HG03342 (cell line): ENCODE results near the gene BBS1.
"Not testable (repeated sequence)": the region's sequence is repeated elsewhere in the genome, so short reads cannot be mapped to it uniquely, and the experiment has no call there.

Experiments used
- ATAC-seq: cut with Tn5 transposase; IDR thresholded peaks from one replicate; pipeline ENCODE4 v1.9.1; 2021; ENCODE audit warnings: mild to moderate bottlenecking, moderate library complexity; ENCODE audit not compliant: unreplicated experiment

Gene BBS1

DNA sequence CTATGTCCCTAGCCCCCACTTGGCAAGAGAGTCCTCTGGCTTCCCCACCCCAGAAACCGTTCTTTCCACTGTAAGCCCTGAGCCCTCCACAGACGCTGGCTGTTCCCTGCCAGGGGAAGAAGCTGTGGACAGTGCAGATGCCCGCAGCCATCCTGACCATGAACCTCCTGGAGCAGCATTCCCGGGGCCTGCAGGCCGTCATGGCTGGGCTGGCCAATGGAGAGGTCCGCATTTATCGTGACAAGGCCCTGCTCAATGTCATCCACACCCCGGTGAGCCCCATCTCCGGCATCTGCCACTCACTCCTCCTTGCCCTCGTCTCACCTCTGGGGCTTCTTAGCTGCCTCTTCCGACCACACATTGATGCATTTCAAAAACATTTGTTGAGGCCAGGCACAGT is 13.2 kb downstream of the BBS1 start:
- ATAC-seq = no peak

DNA sequence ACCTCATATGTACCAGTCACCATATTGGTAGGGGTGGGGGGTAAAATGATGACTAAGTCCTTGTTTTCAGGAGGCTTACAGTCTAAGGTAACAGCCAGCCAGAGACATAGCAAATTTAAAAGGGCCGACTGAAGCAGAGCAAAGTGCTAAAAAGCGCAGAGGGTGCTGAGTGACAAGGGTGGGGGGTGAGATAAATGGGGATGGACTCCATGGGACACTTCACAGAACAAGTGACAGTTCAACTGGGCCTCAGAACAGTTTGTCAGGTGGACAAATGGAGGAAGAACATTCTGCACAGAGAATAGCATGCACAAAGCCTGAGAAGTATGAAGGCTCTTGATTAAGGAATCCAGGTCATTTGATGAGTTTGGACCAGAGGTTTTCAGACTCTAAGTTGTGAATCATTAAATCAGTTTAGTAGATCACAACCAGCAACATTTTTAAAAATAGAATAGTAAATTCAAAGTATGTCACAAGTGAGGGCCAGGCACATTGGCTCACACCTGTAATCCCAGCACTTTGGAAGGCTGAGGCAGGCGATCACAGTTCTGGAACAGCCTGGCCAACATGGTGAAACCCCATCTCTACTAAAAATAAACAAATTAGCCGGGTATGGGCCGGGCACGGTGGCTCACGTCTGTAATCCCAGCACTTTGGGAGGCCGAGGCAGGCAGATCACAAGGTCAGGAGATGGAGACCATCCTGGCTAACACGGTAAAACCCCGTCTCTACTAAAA is 14.0 kb downstream of the BBS1 start:
- no peak for ATAC-seq

DNA sequence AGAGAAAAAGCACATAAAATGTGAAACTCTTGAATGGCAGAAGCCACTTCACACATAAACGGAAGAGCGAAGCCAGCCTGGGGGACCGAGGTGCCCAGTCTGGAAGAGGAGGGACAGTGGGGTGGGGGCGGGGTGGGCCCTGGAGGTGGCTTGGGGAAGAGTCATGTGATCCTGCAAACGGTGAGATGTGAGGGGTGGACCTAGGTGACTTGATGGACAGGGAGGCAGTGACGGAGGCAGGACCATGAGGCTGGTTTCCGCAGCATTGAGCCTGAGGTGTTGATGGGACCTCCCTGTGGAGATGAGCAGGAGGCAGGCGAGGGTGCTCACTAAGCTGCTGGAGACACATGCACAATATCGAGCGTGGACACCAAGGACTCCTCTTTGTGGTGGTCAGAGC is 18.6 kb downstream of the BBS1 start:
- ATAC-seq = no peak

DNA sequence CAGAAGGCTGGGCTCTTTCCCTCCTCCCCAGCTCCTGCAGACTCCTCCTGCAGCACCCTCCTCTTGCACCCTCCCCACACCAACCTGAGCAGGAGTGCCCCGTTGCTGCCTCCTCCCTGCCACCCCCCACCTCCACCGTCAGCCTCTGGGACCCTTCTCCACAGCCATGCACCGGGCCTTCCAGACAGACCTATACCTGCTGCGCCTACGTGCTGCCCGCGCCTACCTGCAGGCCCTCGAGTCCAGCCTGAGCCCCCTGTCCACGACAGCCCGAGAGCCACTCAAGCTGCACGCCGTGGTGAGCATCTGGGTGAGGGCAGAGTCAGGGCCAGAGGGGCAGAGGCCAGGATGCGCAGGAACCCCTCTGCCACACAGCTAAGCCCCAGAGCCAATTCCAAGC is 19.2 kb downstream of the BBS1 start:
- ATAC-seq = no peak

DNA sequence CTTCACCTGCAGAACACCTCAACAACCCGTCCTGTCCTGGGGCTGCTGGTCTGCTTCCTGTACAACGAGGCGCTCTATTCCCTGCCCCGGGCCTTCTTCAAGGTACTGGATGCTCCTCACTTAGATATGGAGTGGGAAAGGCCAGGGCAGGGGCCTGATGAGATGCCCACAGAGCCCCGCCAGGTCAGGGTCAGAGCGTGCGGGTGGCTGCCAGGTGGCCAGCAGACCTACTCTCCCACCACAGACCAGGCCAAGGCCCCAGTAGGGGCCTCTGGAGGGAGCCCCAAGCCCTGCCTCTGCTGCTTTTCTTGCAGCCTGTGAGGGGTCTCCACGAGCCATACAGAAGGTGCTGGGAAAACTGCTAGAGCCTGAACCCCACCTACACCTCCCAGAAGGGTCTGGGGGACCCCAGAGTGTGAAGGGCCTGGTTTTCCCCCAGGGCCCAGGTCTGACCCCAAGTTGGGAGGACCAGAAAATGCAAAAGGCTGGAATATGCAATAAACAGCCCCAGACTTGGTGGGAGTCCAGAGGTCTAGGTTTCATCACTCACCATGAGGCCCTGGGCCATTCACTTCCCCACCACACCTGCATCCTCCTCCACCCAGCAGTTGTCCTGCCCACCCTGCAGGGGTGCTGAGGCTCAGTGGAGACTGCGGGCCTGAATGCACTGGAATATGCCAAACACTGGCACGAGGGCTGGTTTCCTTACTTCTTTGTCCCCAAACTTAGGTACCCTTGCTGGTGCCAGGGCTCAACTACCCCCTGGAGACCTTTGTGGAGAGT is 20.7 kb downstream of the BBS1 start:
- ATAC-seq = no peak

DNA sequence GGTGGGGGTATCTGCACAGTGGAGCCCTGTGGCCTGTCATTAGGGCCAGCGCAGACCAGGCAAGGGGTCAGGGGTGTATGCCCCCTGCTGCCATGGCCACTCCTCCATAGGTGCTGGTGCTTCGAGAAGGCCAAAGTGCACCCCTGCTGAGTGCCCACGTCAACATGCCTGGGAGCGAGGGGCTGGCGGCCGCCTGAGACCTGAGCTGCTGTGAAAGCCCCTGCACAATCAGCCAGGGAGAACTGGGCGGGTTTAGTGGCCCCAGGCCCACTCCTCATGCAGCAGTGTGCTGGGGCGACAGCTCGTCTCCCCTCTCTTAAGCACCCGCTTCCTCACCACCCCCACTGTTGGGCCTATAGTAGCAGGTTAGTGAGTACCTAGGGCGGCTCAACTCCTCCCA is 21.4 kb downstream of the BBS1 start:
- no peak for ATAC-seq

DNA sequence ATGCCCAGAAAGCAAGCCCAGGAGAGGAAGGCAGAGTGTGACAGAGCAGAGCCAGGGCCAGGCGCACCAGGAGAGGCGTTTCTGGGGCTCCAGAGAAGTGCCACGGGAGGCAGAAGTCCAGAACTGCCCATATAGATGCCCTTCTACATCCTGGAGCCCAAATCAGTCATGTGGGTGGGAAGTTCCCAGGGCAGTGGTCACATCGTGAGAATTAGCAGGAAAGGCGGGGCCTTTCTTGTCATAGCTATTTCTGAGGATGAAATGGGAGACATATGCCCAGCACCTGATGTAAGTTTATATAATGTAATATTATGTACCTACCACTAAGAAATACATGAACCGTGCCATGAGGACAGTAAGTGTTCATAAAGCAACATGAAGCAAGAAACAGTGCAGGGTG is 22.3 kb downstream of the BBS1 start:
- no peak for ATAC-seq

DNA sequence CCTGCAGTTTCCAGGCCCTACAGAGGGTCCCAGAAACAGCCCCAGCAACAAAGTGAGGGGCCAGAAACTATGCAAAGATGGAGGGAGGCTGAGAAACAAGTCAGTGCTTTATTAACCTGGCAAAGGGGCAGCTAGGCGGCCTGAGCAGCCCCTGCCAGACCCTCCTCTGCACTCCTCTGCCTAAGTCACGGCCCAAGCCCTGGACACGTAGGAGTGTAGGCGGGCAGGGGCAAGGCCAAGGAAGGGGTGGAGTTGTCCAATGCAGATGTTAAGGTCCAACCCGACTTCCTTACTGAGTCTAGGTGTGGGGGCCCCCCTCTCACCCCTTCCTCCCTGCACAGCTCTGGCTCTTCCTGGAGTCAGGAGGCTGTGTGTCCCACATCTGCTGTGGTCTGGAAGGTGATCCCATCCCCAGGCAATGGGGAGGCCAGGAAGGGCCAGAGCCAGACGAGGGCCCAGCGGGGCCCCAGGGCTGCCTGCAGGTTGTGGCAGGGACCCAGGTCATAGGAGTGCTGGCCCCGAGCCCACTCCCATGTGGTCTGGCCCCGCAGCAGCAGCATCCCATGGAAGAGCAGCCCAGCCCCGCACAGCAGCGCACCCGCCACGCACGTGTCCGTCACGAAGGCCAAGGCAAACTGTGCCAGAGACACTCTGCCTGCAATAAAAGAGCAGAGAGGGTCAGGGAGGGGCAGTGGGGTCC is 28.9 kb downstream of the BBS1 start:
- no peak for ATAC-seq

DNA sequence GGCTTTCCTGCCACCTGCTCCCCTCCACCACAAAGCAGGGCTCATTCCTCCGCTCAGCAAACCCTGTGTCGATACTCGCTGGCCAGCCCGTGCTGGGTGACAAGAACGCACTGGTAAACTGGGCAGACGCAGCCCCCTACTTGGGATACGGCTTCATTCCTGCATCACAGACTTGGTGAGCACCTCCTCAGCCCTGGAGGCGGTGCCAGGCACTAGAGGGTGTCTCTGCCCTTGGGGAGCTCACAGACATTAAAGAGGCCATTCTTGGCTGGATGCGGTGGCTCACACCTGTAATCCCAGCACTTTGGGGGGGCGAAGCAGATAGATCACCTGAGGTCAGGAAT is 29.4 kb downstream of the BBS1 start:
- ATAC-seq = no peak

DNA sequence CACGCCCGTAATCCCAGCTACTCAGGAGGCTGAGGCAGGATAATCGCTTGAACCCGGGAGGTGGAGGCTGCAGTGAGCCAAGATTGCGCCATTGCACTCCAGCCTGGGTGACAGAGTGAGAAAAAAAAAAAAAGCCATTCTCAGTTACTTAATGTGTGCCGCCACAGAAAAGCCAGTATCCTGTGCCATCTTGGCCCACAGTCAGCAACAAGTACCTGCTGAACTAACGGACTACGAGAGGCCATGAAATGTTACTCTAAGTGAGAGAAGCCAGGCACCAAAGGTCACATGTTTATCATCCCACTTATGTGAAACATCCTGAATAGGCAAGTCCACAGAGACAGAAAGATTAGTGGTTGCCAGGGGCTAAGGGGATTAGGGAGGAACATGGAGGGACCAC is 30.2 kb downstream of the BBS1 start:
- not testable (repeated sequence) for ATAC-seq

DNA sequence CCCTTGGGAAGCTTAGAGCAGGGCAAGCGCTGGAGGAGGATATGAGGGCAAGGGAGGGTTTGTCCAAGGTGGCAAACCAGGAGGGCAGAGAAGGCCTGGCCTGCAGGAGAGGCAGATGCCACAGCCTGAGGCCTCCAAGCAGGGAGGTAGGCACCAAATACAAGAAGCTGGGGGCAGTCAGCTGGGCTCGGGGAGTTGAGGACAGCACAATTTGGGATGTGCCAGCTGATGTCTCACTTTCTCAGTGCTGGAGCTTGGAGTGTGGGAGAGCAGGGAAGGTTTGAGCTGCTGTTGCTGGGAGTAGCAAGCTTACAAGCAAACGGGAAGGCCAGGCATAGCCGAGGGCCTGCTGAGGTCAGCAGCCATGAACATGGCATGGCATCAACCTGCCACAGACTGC is 31.5 kb downstream of the BBS1 start:
- no peak for ATAC-seq

DNA sequence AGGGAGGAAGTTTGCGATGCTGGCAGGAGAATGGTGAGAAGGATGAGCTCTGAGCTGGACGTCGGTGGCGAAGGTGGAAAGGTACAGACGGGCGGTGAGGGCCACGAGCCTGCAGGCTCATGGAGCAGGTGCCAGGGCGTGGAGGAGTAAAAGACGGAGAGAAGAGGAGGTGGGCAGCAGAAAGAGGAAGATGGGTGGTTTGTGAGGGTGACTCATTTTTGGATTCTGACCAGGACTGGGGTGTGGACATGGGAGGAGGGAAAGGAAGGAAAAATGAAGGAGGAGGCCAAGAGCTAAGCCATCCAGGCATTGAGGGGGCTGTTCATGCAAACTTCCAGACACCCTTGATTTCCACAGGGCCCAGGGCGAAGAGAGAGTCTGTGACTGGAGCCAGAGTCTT is 31.9 kb downstream of the BBS1 start:
- no peak for ATAC-seq

DNA sequence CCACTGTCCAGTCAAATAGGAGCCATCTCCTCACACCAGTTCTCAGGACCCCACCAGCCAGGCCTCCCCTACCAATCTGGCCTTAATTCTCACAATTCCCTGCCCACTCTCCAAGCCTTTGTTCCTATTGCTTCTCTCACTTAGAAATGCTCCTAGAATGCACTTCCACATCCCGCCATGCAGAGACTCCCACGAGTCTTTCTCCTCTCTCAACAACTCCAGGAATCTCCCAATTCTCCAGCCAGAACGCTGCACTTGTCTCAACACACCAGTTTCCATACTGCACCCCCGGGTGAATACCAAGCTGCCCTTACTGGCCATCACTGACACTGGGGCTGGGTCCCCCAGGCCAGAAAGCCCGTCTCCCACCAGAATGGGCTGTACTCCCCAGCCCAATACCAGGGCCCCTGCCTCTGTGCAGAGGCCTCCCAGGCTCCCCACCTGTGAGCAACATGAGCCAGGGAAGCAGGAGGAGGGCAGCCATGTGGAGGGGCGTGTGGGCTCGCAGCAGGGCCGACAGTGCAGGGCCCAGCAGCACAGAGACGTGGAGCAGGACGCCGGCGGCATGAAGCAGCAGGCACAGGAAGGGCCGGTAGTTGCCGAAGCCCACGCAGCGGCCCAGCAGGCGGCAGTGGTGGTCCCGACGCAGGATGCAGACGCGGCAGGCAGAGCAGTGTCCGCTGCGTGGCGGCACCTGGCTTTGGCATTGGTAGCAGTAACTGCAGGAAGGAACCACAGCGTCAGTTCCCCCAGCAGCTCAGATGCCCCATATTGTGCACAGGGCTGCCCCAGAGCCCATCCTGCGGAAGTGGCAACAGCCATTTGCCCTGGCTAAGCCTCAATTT is 33.0 kb downstream of the BBS1 start:
- ATAC-seq = no peak

DNA sequence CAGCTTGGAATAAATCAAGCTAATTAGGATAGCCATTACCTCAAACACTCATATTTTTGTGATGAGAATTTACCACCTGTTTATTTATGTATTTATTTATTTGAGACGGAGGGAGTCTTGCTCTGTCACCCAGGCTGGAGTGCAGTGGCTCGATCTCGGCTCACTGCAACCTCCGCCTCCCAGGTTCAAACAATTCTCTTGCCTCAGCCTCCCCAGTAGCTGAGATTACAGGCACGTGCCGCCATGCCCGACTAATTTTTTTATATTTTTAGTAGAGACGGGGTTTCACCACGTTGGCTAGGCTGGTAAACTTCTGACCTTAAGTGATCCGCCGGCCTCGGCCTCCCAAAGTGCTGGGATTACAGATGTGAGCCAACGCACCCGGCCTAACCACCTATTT is 34.5 kb downstream of the BBS1 start:
- not testable (repeated sequence) for ATAC-seq

DNA sequence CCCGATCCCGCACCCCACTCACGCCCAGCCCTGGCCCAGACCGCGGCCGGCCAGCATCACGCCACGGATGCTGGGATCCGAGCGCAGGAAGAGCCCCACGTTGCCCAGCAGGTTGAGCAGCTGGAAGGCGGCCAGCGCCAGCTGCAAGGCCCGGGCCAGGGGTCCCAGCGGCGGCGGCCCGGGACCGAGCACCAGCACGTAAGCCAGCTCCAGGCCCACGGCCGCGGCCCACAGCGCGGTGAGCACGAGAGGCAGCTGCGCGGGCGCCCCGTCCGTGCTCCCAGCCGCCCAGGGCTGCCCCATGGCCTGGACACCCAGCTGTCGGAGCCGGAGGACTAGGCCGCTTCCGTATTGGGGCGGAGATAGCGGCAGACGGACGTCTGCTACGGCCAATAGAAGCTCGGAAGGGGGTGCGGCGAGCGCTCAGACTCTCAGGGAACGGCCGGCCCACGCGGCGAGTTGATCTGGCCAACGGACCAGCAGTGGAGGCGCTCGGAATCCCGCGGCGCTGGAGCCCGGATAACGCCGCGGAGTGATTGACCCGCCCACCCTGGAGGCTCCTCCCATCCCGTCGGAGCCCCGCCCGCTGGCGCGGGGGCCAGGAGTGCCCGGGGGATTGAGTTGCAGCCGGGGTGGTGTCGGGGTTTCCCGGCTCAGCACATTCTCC is 35.4 kb downstream of the BBS1 start, which contains the start of gene ZDHHC24:
Gene ZDHHC24 (minus strand): TSS at position 348 of the 667 bp plus-strand sequence. CDS start 45 bp downstream, at position 303.
- ATAC-seq = peak; percentile 79

DNA sequence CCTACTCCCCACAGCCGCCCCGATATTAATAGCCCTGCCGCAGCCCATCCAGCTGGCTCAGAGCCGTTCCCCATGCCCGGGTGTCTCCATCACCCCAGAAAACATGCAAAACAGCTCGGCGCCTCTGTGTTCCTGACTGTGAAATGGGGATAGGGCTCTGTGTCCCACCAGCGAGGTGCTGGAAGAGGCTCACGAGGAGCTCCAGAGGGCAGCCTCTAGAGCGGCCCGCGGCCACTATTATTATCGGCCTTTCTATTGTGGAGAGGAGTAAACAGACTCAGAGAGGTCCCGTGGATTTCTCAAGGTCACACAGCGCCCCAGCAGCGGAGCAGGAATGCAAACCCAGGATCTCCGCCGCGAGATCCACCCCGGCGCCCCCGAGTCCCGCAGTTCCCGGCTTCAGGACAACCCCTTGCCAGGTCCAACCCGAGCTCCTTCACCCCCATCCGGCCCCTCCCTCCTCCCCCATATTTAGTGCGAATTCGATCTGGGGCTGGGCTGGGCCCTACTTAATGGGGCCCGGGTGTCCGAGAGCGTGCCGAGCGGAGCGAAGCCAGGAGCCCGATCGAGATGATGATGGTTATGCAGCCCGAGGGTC is 36.0 kb downstream of the BBS1 start, which contains the start of gene ACTN3:
Gene ACTN3 (plus strand): TSS at position 536 of the 598 bp plus-strand sequence. CDS start 35 bp downstream, at position 571.
- no peak for ATAC-seq

DNA sequence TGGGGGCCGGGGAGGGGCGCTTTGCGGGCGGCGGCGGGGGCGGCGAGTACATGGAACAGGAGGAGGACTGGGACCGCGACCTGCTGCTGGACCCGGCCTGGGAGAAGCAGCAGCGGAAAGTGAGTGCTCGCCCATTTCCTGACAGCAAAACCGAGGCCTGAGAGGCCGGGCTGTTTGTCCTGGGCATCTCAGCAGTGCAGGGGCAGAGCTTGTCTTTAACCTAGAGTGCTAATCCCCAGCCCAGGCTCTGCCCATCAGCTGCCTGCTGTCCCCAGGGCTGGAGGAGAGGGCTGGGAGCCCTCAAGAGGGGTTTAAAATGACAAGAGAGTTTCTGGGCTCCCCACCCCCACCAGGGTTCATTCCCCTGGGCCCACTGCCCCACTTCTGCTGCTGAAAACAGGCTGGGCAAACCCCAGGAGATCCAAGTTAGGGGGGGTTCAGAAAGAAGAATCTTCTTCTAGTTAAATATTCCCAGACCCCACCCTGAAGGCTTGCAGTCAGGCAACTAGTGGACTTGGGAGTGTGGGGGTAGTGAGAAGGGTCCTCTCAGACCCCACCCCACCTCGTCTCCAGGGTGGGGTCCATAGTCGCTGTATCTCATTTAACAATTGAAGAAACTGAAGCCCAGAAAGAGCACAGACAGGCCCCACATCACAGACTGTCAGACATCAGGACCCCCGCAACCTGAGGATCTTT is 36.7 kb downstream of the BBS1 start:
- no peak for ATAC-seq

DNA sequence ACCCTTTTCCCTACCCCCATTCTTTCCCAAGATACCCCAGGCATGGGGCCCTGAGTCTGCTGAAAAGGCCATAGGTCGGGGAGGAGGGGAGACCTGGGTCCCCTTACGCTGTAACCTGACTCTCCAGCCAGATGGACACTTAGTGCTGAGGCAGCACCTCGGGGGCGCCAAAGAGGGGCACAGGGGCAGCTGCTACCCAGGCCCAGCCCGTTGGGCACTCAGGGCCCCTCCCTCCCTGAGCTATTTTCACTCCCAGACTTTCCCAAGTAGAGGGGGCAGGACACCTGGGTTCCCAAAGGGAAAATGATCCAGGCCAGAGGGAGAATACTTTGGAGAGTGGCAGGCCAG is 37.2 kb downstream of the BBS1 start:
- no peak for ATAC-seq

DNA sequence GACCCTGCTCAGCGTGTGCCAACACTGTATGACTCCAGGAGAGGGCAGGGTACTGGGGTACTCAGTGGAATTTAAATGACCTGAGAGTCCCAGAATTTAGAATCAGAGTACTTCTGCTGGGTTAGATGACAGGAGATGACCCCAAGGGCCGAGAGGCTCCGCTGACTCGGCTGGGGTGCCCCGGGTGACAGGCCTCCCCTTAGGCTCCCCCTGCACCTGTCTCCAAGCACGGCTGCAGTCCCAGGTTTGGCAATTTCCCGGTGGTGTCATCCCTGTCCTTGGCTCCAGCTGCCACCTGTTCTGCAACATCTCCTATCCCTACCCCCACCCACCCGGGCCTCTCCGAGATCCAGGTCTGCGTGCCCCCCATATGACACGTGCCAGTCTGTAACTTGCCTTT is 37.6 kb downstream of the BBS1 start:
- ATAC-seq = no peak
